Activated CD4-positive, alpha-beta T cell treated with anti-CD3 and anti-CD28 coated beads, Interleukin-2, amount 50 U/mL, for 4 hours (primary cell): ENCODE results near the gene HYOU1.
A peak's percentile ranks its signal among the peaks of the same experiment; 100 is the strongest.
"Not testable (repeated sequence)": the region's sequence is repeated elsewhere in the genome, so short reads cannot be mapped to it uniquely, and the experiment has no call there.

Experiments
- DNase-seq, 2 experiments: peaks; one replicate each; pipeline ENCODE4 v3.0.0-alpha.2; 2020

Gene HYOU1

DNA sequence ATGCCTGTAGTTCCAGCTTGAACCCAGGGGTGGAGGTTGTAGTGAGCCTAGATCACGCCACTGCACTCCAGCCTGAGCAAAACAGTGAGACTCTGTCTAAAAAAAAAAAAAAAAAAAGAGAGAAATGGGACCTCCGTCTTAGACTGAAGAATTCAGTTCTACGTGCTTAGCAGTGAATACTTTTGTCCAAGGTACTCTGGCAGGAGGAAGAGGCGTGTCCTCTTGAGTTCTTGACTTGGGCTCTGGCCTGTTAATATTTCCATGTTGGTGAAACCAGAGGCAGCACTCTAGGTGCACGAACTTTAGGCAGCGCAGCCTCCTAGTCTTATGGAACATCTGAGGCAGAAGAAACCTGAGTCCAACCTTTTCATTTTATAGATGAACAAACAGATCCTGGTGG lies 30.1 kb upstream of the HYOU1 start:
- no peak for DNase-seq

GRCh38 chr11:119085437-119085847 lies 28.4 kb upstream of the HYOU1 start:
- DNase-seq = peak; percentile 37 to 50

- peak; percentile 81 to 84 for DNase-seq
These were observed 27.8 kb upstream of the HYOU1 start, which contains the start of gene HMBS for GRCh38 chr11:119084663-119085436. HMBS (plus strand) TSS chr11:119084881; CDS start chr11:119085034, 153 bp downstream.

DNA sequence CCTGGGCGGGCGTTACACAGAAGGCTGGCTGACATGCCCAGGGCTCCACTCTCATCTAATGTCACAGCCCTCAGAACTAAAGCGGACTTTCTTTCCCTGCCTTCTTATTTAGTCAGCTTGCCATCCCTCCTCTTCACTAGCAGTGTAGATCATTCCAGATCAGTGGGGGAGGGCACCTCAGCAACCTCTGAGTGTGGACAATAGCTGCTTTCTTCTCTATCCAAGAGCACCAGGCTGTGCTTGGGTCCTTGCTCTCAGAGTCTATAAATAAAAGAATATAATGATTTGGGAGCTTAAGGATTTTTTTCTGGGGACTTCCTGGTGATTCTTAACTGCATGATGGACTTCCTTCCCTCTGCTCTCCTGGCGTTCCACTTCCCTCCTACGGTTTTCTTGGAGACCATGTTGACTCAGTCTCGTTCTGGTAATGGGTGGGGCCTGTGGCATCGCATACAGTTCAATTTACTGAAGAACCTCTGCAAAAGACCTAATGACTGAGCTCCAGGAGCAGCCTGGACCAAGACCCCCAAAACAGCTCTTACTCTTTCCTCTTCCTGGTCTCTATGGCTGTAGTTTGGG lies 24.8 kb upstream of the HYOU1 start:
- no peak for DNase-seq

DNA sequence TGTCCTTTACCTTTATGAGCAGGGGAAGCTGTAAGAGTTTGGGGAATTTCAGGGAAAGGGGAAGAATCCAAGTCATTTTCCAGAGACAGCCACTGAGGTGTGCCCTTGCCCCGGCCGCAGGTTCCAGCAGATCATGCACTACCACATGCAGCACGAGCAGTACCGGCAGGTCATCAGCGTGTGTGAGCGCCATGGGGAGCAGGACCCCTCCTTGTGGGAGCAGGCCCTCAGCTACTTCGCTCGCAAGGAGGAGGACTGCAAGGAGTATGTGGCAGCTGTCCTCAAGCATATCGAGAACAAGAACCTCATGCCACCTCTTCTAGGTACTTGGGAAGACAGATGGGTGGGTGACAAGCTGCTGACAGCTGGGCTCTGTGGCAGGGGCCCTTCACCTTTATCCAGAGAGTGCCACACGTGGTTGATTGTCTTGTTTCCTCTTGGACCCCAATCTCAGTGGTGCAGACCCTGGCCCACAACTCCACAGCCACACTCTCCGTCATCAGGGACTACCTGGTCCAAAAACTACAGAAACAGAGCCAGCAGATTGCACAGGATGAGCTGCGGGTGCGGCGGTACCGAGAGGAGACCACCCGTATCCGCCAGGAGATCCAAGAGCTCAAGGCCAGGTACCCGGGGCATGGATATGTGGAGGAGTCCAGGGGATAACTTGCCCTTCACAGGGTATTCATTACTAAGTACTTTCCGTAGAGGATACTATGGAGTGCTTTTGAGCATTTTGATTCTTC lies 21.8 kb upstream of the HYOU1 start:
- no peak for DNase-seq

DNA sequence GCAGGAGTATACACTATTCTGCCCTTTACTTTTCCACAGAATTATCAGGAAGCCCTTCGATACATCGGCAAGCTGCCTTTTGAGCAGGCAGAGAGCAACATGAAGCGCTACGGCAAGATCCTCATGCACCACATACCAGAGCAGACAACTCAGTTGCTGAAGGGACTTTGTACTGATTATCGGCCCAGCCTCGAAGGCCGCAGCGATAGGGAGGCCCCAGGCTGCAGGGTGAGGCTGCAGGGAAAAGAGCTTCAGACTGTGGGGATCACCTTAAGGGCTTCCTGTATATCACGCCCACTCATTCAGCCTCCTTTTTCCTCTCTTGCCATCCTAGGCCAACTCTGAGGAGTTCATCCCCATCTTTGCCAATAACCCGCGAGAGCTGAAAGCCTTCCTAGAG lies 20.8 kb upstream of the HYOU1 start:
- DNase-seq = no peak

GRCh38 chr11:119067371-119068222 lies 10.6 kb upstream of the HYOU1 start, which contains the start of gene VPS11:
VPS11 (plus strand) TSS chr11:119067818; CDS start chr11:119067824, 6 bp downstream.
- peak; percentile 97 to 98 for DNase-seq

DNA sequence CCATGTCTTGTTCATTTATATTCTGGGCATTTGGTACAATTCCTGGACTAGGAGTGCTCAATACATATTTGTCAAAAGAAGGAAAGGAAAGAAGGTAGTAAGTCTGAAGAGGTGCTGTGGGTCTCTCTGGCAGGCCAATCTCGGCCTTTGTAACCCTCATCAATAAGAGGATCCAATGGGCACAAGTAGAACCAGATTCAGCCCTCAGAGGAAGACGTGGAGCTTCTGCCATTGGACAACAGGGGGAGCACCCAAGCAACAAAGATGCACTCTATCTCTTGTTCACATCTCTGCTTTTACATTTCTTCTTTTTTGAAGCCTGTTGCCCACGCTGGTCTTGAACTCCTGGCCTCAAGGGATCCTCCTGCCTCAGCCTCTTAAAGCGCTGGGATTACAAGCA lies 8.4 kb upstream of the HYOU1 start:
- peak; percentile 35 to 36 for DNase-seq

- DNase-seq = no peak
These were observed 5.8 kb upstream of the HYOU1 start for GRCh38 chr11:119062779-119063178.

GRCh38 chr11:119061256-119061655 lies 4.3 kb upstream of the HYOU1 start:
- DNase-seq = no peak

DNA sequence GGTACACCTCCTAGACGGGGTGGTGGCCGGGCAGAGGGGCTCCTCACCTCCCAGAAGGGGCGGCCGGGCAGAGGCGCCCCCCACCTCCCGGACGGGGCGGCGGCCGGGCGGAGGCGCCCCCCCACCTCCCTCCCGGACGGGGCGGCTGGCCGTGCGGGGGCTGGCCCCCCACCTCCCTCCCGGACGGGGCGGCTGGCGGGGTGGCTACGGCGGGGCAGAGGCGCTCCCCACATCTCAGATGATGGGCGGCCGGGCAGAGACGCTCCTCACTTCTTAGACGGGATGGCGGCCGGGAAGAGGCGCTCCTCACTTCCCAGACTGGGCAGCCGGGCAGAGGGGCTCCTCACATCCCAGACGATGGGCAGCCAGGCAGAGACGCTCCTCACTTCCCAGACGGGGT lies 2.1 kb upstream of the HYOU1 start:
- DNase-seq = not testable (repeated sequence)

GRCh38 chr11:119056421-119056999 lies 495 bp downstream of the HYOU1 start:
- peak; percentile 21 to 25 for DNase-seq

DNA sequence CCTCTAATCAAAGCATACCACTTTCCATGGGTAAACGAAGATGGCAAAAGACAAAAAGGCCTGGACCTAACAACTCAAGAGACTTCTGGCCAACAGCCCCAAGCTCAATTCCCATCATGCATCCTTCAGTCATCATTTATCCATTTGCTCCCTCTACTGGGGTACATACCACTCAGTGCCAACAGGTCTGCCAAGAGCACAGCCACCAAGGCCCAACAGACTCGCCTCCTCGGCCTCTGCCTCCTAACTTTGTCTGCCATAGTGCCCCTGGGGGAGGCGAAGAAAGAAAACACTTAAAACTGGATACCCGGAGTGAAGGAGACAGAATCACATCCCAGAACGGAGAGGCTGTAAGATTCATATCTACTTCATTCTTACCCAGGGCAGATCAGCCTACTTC lies 1.1 kb downstream of the HYOU1 start:
- no peak for DNase-seq

GRCh38 chr11:119054418-119054817 lies 2.6 kb downstream of the HYOU1 start:
- no peak for DNase-seq

DNA sequence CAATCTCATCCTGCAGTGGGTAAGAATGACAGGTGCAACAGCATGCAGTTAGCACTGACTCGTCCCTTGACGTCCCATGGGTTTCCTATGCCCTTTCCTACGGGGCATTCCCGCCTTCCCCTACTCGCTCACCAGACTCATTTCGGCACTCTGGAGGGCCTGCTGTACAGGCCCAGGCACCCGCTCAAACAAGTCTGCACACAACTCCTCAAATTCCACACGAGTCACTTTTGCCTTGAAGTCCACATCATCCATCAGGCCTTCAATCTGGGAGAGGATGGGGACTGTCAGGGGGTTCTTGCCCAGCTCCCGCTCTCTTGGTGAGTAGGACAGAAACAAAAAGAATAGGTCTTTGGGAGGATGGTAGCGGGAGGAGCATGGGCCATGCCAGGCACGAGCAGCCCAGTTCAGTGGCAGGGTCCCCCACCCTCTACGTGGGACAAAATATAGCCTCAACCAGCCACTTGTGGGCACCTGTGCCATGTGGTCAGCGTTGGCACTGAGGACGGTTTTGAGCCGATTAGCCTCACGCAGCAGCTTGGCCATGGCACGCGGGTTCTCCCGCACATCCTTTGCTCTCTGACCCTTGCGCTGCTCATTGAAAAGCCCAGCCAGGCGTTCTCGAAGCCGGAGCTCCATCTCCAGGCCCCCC lies 4.7 kb downstream of the HYOU1 start:
- no peak for DNase-seq

DNA sequence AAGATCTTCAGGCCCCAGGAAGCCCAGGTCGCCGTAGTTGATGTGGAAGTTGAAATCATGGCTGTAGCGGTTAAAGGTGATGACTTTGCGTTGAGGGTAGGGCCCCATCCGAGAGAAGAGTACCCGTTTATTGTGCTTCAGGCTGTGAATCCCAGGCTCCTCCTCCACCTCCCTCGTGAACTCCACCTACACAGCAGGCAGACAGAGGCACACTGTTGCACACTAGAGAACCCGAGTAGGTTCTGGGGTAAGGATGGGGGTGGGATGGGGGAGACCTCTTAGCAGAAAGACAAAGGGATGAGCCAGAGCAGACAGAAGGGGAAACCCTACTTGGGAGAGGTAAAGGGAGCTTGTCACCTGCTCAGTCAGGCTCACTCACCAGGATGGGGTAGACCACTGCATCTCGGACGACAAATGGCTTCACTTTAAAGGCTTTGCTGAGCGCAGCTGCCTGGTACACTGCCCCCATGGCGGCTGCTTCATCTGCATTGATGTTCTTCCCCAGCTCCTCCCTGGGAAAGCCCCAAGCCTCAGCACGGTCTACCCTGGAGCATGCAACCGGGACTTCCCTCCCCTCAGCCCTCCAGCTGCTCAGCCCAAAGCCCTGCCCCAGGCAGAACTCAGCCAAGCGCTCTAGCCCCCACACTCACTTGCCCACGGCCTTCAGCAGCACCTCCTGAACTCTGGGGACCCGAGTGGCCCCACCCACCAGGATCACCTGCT lies 5.4 kb downstream of the HYOU1 start:
- DNase-seq = peak in 1 of 2 experiments; percentile 14

- DNase-seq = no peak
These were observed 7.9 kb downstream of the HYOU1 start for GRCh38 chr11:119049081-119049480.

- no peak for DNase-seq
These were observed 8.4 kb downstream of the HYOU1 start for GRCh38 chr11:119048644-119049043.

- DNase-seq = no peak
These were observed 9.8 kb downstream of the HYOU1 start for GRCh38 chr11:119047205-119047604.

GRCh38 chr11:119046489-119046888 lies 10.5 kb downstream of the HYOU1 start:
- no peak for DNase-seq

- DNase-seq = no peak
These were observed 12.3 kb downstream of the HYOU1 start for GRCh38 chr11:119044708-119045107.
